Right ventricle myocardium inferior (tissue), 1 donor: ENCODE results near the gene JAKMIP2. TPM values are rescaled to one million over a fixed set of nuclear protein-coding genes. Genes with fewer than 3 reads are reported as not detected.

Experiments
- ATAC-seq: fragments of 200-7000 bp; cut with Tn5 transposase; one replicate; pipeline ENCODE4 v1.9.1; 2020; ENCODE audit warnings: mild to moderate bottlenecking, moderate library complexity
- DNase-seq: peaks from one replicate; pipeline ENCODE4 v3.0.0; 2021; ENCODE audit errors: missing footprints
- intact Hi-C: fragments of 100-400 bp; cut with DNase I; formaldehyde crosslinking; loops from one replicate; pipeline ENCODE4 v1.11.0; 2022
- total RNA-seq: library from RNA; stranded (reverse); fragmentation: NEBNext Ultra II Directional; extraction: Animal tissue kit (Norgen Biotek cat#: 25700); gene quantifications from one replicate; pipeline ENCODE4 v1.2.1, GENCODE V29; 2021
- donor health status: DM: no; HTN: yes; CAD: no; lungs with severe emphysema.

JAKMIP2 gene
- total RNA-seq, 1 donor from 2014 or later, result 0.16 TPM

GRCh38 chr5:147555176-147555575, 227.4 kb downstream of the JAKMIP2 start:
- DNase-seq (no peak), ATAC-seq (no peak)
- intact Hi-C loops, result loop anchor here (5.0 kb wide), 1 partner anchor 103 kb away; no protein-coding TSS in a partner anchor

- DNase-seq, result no peak
- peak; percentile 57 for ATAC-seq
- intact Hi-C loops, result loop anchor here (5.0 kb wide), 1 partner anchor 47 kb away; no protein-coding TSS in a partner anchor
These were observed 228.2 kb downstream of the JAKMIP2 start for GRCh38 chr5:147554261-147554817.

GRCh38 chr5:147553817-147554216, 228.7 kb downstream of the JAKMIP2 start:
- intact Hi-C loops, result loop anchor here (5.0 kb wide), 1 partner anchor 47 kb away; no protein-coding TSS in a partner anchor
- DNase-seq, result peak; percentile 67
- peak; percentile 27 for ATAC-seq

GRCh38 chr5:147552897-147553296, 229.6 kb downstream of the JAKMIP2 start:
- ATAC-seq, result no peak
- no peak for DNase-seq
- intact Hi-C loops, result loop anchor here (5.0 kb wide), 1 partner anchor 46 kb away; no protein-coding TSS in a partner anchor

- DNase-seq (no peak), ATAC-seq (no peak)
- intact Hi-C loops, result loop anchor here (5.0 kb wide), 1 partner anchor 44 kb away; no protein-coding TSS in a partner anchor
These were observed 230.9 kb downstream of the JAKMIP2 start for GRCh38 chr5:147551677-147552076.

- DNase-seq (no peak), ATAC-seq (peak; percentile 87)
- intact Hi-C loops, result no loop called here
These were observed 234.8 kb downstream of the JAKMIP2 start for GRCh38 chr5:147547730-147548129.

GRCh38 chr5:147544556-147544955, 238.0 kb downstream of the JAKMIP2 start:
- ATAC-seq, result no peak
- DNase-seq, result no peak
- intact Hi-C loops, result no loop called here

GRCh38 chr5:147539053-147539452, 243.5 kb downstream of the JAKMIP2 start:
- intact Hi-C loops, result no loop called here
- DNase-seq (no peak), ATAC-seq (no peak)

- intact Hi-C loops, result no loop called here
- DNase-seq (no peak), ATAC-seq (no peak)
These were observed 244.3 kb downstream of the JAKMIP2 start for GRCh38 chr5:147538236-147538635.

Other genes starting within 250 kb of the JAKMIP2 start
- gene SPINK1, start 48.9 kb upstream of the JAKMIP2 start, total RNA-seq, result not detected
- gene SCGB3A2, start 96.0 kb upstream of the JAKMIP2 start, total RNA-seq, result not detected
- 2.4 TPM for gene C5orf46, start 123.8 kb upstream of the JAKMIP2 start, total RNA-seq